PC-9 (cell line): ENCODE data around the gene SDK2.

Experiments used
- CTCF ChIP-seq: fragments of 200-600 bp; sonication (generic); conservative IDR thresholded peaks from 2 replicates; pipeline ENCODE4 v1.6.1; 2017; ENCODE audit warnings: mixed run types, antibody characterized with exemption, mild to moderate bottlenecking, moderate library complexity
- EZH2 ChIP-seq: fragments of 200-600 bp; sonication (generic); IDR thresholded peaks from 2 replicates; pipeline ENCODE4 v1.8.0; 2017; ENCODE audit warnings: antibody characterized with exemption, low read depth

- TF ChIP-seq CTCF (no peak), EZH2 (no peak)
Measured at GRCh38 chr17:73396431-73397277, 247.6 kb downstream of the SDK2 start.
